Ishikawa (cell line): Measurements from ENCODE around the gene CAPZB.

Source experiments
- CEBPB ChIP-seq: IDR thresholded peaks from 2 replicates; pipeline ENCODE4 v1.6.1; 2012
- CREB1 ChIP-seq: IDR thresholded peaks from 2 replicates; pipeline ENCODE4 v1.6.1; 2012; ENCODE audit warnings: low read depth
- EP300 ChIP-seq: IDR thresholded peaks from 2 replicates; pipeline ENCODE4 v1.6.1; 2012; ENCODE audit warnings: borderline replicate concordance
- RAD21 ChIP-seq: IDR thresholded peaks from 2 replicates; pipeline ENCODE4 v1.6.1; 2012; ENCODE audit warnings: low read depth
- USF1 ChIP-seq: IDR thresholded peaks from 2 replicates; pipeline ENCODE4 v1.6.1; 2012

DNA sequence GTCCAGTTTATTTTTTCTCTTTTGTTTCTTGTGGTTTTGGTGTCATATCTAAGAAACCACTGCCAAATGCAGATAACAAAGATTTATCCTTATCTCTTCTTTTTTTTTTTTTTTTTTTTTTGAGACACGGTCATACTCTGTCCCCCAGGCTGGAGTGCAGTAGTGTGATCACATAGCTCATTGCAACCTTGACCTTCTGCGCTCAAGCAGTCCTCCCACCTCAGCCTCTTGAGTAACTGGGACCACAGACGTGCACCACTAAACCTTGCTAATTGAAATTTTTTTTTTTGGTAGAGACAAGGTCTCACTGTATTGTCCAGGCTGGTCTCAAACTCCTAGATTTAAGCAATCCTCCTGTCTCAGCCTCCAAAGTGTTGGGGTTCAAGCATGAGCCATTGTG, 164.3 kb downstream of the CAPZB start:
- TF ChIP-seq RAD21, result no peak
- TF ChIP-seq CREB1, result no peak
- no peak for TF ChIP-seq CEBPB
- no peak for TF ChIP-seq EP300
- TF ChIP-seq USF1, result no peak
